GM19438 (cell line): ENCODE measurements around the gene TIGD4.
A peak's percentile ranks its signal among the peaks of the same experiment; 100 is the strongest.

Experiments
- ATAC-seq: cut with Tn5 transposase; IDR thresholded peaks from one replicate; pipeline ENCODE4 v1.9.1; 2021; ENCODE audit warnings: low read depth; ENCODE audit not compliant: unreplicated experiment

TIGD4 gene

GRCh38 chr4:152779513-152780266 is at the start of gene TIGD4, which contains the start of gene ARFIP1:
TSS of gene TIGD4 (minus strand) at chr4:152779730. CDS start at chr4:152771004, 8,726 bp downstream.
TSS of gene ARFIP1 (plus strand) at chr4:152779954. CDS start at chr4:152829634, 49,680 bp downstream.
- peak; percentile 93 for ATAC-seq

- ATAC-seq, result no peak
Observed at GRCh38 chr4:152828122-152828521, 48.6 kb upstream of the TIGD4 start.

GRCh38 chr4:152825336-152825735 is 45.8 kb upstream of the TIGD4 start:
- ATAC-seq, result no peak

- no peak for ATAC-seq
Observed at GRCh38 chr4:152824561-152824960, 45.0 kb upstream of the TIGD4 start.

GRCh38 chr4:152822323-152822722 is 42.8 kb upstream of the TIGD4 start:
- no peak for ATAC-seq

GRCh38 chr4:152820073-152820472 is 40.5 kb upstream of the TIGD4 start:
- ATAC-seq, result no peak

GRCh38 chr4:152819026-152819645 is 39.6 kb upstream of the TIGD4 start:
- ATAC-seq, result no peak

- ATAC-seq, result no peak
Observed at GRCh38 chr4:152817331-152817730, 37.8 kb upstream of the TIGD4 start.

- no peak for ATAC-seq
Observed at GRCh38 chr4:152815078-152815477, 35.5 kb upstream of the TIGD4 start.

- no peak for ATAC-seq
Observed at GRCh38 chr4:152810715-152811287, 31.3 kb upstream of the TIGD4 start.

GRCh38 chr4:152808670-152809069 is 29.1 kb upstream of the TIGD4 start:
- no peak for ATAC-seq

- no peak for ATAC-seq
Observed at GRCh38 chr4:152807294-152807829, 27.8 kb upstream of the TIGD4 start.

- no peak for ATAC-seq
Observed at GRCh38 chr4:152806501-152807125, 27.1 kb upstream of the TIGD4 start.

- no peak for ATAC-seq
Observed at GRCh38 chr4:152805818-152806217, 26.3 kb upstream of the TIGD4 start.

GRCh38 chr4:152805071-152805650 is 25.6 kb upstream of the TIGD4 start:
- no peak for ATAC-seq

GRCh38 chr4:152803541-152803940 is 24.0 kb upstream of the TIGD4 start:
- no peak for ATAC-seq

- ATAC-seq, result no peak
Observed at GRCh38 chr4:152795891-152796290, 16.4 kb upstream of the TIGD4 start.

- no peak for ATAC-seq
Observed at GRCh38 chr4:152786627-152787026, 7.1 kb upstream of the TIGD4 start.

GRCh38 chr4:152785639-152786615 is 6.4 kb upstream of the TIGD4 start:
- peak; percentile 55 for ATAC-seq
